HEK293 (cell line): ENCODE data around the gene ARFGAP1.

Experiments
- CTCF ChIA-PET: fragments of 350-600 bp; formaldehyde crosslinking; extraction: SDS; loops from one replicate; lab custom pipeline; 2021; ENCODE audit warnings: antibody characterized with exemption; lab: Yijun Ruan, JAX
- POLR2A ChIA-PET: fragments of 300-600 bp; formaldehyde crosslinking; extraction: SDS; loops from one replicate; lab custom pipeline; 2020; ENCODE audit warnings: antibody characterized with exemption, inconsistent platforms; lab: Yijun Ruan, JAX
- H3K27ac ChIP-seq: fragments of 200-500 bp; sonication (Bioruptor generic); 2 replicates; pipeline ENCODE4 v1.5.1; 2014; ENCODE audit warnings: low read depth, low read length, control low read depth, inconsistent platforms; ENCODE audit errors: extremely low read depth
- H3K36me3 ChIP-seq, 2 experiments: fragments of 200-500 bp in 1 of 2; sonication (Bioruptor generic) in 1 of 2; 1 replicate in 1 of 2; 2 replicates in 1 of 2; pipeline ENCODE4 v1.5.1; 2014 to 2017; ENCODE audit warnings: inconsistent platforms in 2 of 2, low read length in 2 of 2; ENCODE audit not compliant: control insufficient read depth in 2 of 2, insufficient read depth in 1 of 2
- H3K4me1 ChIP-seq: fragments of 200-500 bp; sonication (Bioruptor generic); 2 replicates; pipeline ENCODE4 v1.5.1; 2014; ENCODE audit warnings: mild to moderate bottlenecking, low read length, inconsistent platforms; ENCODE audit not compliant: control insufficient read depth, insufficient read depth
- H3K4me3 ChIP-seq: 2 replicates; pipeline ENCODE4 v1.5.1; 2011; ENCODE audit warnings: low read depth, mild to moderate bottlenecking, control low read depth, low read length, moderate library complexity
- H3K9me3 ChIP-seq: fragments of 200-500 bp; sonication (Bioruptor generic); 2 replicates; pipeline ENCODE4 v1.5.1; 2014; ENCODE audit warnings: low read depth, low read length, inconsistent platforms; ENCODE audit not compliant: control insufficient read depth, insufficient read depth
- GLIS1 ChIP-seq: fragments of 450-650 bp; formaldehyde crosslinking; IDR thresholded peaks from 2 replicates; pipeline ENCODE4 v1.5.1; 2016; ENCODE audit warnings: missing biosample characterization, missing genetic modification characterization
- KLF10 ChIP-seq: fragments of 450-650 bp; IDR thresholded peaks from 2 replicates; pipeline ENCODE4 v1.5.1; 2018; ENCODE audit warnings: missing biosample characterization, mild to moderate bottlenecking, missing genetic modification characterization
- KLF9 ChIP-seq: fragments of 450-650 bp; formaldehyde crosslinking; IDR thresholded peaks from 2 replicates; pipeline ENCODE4 v1.5.1; 2016; ENCODE audit warnings: missing biosample characterization, missing genetic modification characterization, low read depth
- PATZ1 ChIP-seq: fragments of 450-650 bp; formaldehyde crosslinking; IDR thresholded peaks from 2 replicates; pipeline ENCODE4 v1.5.1; 2016; ENCODE audit warnings: missing biosample characterization, missing genetic modification characterization
- SALL2 ChIP-seq: fragments of 450-650 bp; formaldehyde crosslinking; IDR thresholded peaks from 2 replicates; pipeline ENCODE4 v1.5.0; 2017; ENCODE audit warnings: missing biosample characterization, mild to moderate bottlenecking, missing genetic modification characterization, borderline replicate concordance
- SP3 ChIP-seq: fragments of 450-650 bp; formaldehyde crosslinking; IDR thresholded peaks from 2 replicates; pipeline ENCODE4 v1.5.1; 2016; ENCODE audit warnings: missing biosample characterization, missing genetic modification characterization
- ZBTB10 ChIP-seq: fragments of 450-650 bp; formaldehyde crosslinking; IDR thresholded peaks from 2 replicates; pipeline ENCODE4 v1.5.1; 2016; ENCODE audit warnings: missing biosample characterization, missing genetic modification characterization
- ZBTB8A ChIP-seq: fragments of 450-650 bp; formaldehyde crosslinking; IDR thresholded peaks from 2 replicates; pipeline ENCODE4 v1.5.1; 2016; ENCODE audit warnings: missing biosample characterization, missing genetic modification characterization
- ZFHX2 ChIP-seq: fragments of 450-650 bp; formaldehyde crosslinking; conservative IDR thresholded peaks from 2 replicates; pipeline ENCODE4 v1.5.1; 2016; ENCODE audit warnings: missing biosample characterization, missing genetic modification characterization
- ZIC2 ChIP-seq: fragments of 450-650 bp; formaldehyde crosslinking; IDR thresholded peaks from 2 replicates; pipeline ENCODE4 v1.5.1; 2016; ENCODE audit warnings: missing biosample characterization, missing genetic modification characterization
- ZNF146 ChIP-seq: fragments of 450-650 bp; formaldehyde crosslinking; IDR thresholded peaks from 2 replicates; pipeline ENCODE4 v1.5.1; 2016; ENCODE audit warnings: missing biosample characterization, missing genetic modification characterization
- ZNF26 ChIP-seq: fragments of 450-650 bp; formaldehyde crosslinking; IDR thresholded peaks from 2 replicates; pipeline ENCODE4 v1.5.1; 2016; ENCODE audit warnings: missing biosample characterization, missing genetic modification characterization
- ZNF514 ChIP-seq: fragments of 450-650 bp; formaldehyde crosslinking; IDR thresholded peaks from 2 replicates; pipeline ENCODE4 v1.5.1; 2016; ENCODE audit warnings: missing biosample characterization, missing genetic modification characterization
- ZNF600 ChIP-seq: fragments of 450-650 bp; formaldehyde crosslinking; IDR thresholded peaks from 2 replicates; pipeline ENCODE4 v1.5.1; 2016; ENCODE audit warnings: missing biosample characterization, missing genetic modification characterization
- ZNF677 ChIP-seq: fragments of 450-650 bp; IDR thresholded peaks from 2 replicates; pipeline ENCODE4 v1.5.0; 2018; ENCODE audit warnings: missing biosample characterization, mild to moderate bottlenecking, missing genetic modification characterization, moderate library complexity
- ZNF792 ChIP-seq: fragments of 450-650 bp; formaldehyde crosslinking; IDR thresholded peaks from 2 replicates; pipeline ENCODE4 v1.5.1; 2016; ENCODE audit warnings: missing biosample characterization, missing genetic modification characterization
- TF ChIP-seq, protein P1 (sequence below): fragments of 450-650 bp; formaldehyde crosslinking; IDR thresholded peaks from 2 replicates; pipeline ENCODE4 v1.5.1; 2016; ENCODE audit warnings: missing biosample characterization, missing genetic modification characterization
- TF ChIP-seq, protein P2 (sequence below): fragments of 450-650 bp; formaldehyde crosslinking; IDR thresholded peaks from 2 replicates; pipeline ENCODE4 v1.5.1; 2017; ENCODE audit warnings: missing biosample characterization, missing genetic modification characterization
- TF ChIP-seq, protein P3 (sequence below): fragments of 450-650 bp; formaldehyde crosslinking; optimal IDR thresholded peaks from 2 replicates; pipeline ENCODE3; 2016; ENCODE audit warnings: missing biosample characterization, mild to moderate bottlenecking, missing genetic modification characterization
- TF ChIP-seq, protein P4 (sequence below): fragments of 450-650 bp; formaldehyde crosslinking; IDR thresholded peaks from 2 replicates; pipeline ENCODE4 v1.5.1; 2016; ENCODE audit warnings: missing biosample characterization, missing genetic modification characterization

The ARFGAP1 gene

DNA sequence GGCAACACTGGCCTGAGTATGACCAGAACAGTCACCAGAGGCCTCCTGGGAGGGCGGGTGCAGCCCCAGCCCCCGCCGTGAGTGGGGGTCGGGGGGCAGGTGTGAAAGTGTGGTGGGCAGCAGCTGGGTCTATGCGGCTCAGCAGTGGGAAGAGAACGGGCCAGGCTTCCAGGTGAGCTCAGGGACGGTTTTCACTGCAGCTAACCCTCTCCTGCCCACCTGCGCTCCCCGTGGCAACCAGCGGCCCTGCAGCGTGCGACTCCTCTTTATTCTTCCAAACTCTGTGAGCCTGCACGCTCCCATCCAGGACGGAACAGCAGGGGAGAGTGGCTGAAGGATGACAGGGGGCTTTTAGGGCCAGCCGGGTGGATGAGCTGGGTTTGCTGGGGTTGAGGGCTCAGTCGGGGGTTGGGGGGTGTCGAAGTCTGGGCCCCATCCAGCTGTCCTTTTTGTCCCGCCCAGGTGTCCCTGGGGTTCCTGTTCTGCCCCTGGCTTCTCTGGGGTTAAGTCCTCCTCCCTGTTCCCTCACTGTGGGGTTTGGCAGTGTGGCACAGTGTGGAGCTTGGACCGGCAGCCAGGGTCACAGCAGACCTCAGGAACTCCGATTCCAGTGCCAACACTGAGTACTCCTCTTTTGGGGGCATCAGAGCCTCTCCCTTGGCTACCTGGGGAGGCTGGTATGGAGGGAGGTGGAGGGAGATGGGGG lies 37.8 kb upstream of the ARFGAP1 start:
- H3K4me1 ChIP-seq, result no peaks in the 10 kb centered on the region
- no peaks in the 10 kb centered on the region for H3K9me3 ChIP-seq
- TF ChIP-seq, protein P1, sequence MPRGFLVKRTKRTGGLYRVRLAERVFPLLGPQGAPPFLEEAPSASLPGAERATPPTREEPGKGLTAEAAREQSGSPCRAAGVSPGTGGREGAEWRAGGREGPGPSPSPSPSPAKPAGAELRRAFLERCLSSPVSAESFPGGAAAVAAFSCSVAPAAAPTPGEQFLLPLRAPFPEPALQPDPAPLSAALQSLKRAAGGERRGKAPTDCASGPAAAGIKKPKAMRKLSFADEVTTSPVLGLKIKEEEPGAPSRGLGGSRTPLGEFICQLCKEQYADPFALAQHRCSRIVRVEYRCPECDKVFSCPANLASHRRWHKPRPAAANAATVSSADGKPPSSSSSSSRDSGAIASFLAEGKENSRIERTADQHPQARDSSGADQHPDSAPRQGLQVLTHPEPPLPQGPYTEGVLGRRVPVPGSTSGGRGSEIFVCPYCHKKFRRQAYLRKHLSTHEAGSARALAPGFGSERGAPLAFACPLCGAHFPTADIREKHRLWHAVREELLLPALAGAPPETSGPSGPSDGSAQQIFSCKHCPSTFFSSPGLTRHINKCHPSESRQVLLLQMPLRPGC (tag by site-specific recombination), result no peak
- TF ChIP-seq ZNF792 (tag by site-specific recombination), result no peak
- TF ChIP-seq, protein P2, sequence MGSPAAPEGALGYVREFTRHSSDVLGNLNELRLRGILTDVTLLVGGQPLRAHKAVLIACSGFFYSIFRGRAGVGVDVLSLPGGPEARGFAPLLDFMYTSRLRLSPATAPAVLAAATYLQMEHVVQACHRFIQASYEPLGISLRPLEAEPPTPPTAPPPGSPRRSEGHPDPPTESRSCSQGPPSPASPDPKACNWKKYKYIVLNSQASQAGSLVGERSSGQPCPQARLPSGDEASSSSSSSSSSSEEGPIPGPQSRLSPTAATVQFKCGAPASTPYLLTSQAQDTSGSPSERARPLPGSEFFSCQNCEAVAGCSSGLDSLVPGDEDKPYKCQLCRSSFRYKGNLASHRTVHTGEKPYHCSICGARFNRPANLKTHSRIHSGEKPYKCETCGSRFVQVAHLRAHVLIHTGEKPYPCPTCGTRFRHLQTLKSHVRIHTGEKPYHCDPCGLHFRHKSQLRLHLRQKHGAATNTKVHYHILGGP (tag by site-specific recombination), result no peak
- no peak for TF ChIP-seq SALL2 (tag by site-specific recombination)
- TF ChIP-seq, protein P3, sequence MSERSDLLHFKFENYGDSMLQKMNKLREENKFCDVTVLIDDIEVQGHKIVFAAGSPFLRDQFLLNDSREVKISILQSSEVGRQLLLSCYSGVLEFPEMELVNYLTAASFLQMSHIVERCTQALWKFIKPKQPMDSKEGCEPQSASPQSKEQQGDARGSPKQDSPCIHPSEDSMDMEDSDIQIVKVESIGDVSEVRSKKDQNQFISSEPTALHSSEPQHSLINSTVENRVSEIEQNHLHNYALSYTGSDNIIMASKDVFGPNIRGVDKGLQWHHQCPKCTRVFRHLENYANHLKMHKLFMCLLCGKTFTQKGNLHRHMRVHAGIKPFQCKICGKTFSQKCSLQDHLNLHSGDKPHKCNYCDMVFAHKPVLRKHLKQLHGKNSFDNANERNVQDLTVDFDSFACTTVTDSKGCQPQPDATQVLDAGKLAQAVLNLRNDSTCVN (tag by site-specific recombination), result no peak
- TF ChIP-seq, protein P4, sequence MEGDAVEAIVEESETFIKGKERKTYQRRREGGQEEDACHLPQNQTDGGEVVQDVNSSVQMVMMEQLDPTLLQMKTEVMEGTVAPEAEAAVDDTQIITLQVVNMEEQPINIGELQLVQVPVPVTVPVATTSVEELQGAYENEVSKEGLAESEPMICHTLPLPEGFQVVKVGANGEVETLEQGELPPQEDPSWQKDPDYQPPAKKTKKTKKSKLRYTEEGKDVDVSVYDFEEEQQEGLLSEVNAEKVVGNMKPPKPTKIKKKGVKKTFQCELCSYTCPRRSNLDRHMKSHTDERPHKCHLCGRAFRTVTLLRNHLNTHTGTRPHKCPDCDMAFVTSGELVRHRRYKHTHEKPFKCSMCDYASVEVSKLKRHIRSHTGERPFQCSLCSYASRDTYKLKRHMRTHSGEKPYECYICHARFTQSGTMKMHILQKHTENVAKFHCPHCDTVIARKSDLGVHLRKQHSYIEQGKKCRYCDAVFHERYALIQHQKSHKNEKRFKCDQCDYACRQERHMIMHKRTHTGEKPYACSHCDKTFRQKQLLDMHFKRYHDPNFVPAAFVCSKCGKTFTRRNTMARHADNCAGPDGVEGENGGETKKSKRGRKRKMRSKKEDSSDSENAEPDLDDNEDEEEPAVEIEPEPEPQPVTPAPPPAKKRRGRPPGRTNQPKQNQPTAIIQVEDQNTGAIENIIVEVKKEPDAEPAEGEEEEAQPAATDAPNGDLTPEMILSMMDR (tag by site-specific recombination), result peak; percentile 21; the same call in 1 of the 2 replicates
- 0 out of 2 replicates have a peak, but pooled peaks have one; percentile 18 for TF ChIP-seq ZNF677 (tag by site-specific recombination)
- no peak for TF ChIP-seq ZBTB8A
- TF ChIP-seq PATZ1 (tag by site-specific recombination), result 0 out of 2 replicates have a peak, but pooled peaks have one; percentile 30
- TF ChIP-seq ZNF514 (tag by site-specific recombination), result no peak
- TF ChIP-seq KLF9, result no peak
- TF ChIP-seq ZIC2 (tag by site-specific recombination), result 0 out of 2 replicates have a peak, but pooled peaks have one; percentile 10
- no peak for TF ChIP-seq ZNF146 (tag by site-specific recombination)
- TF ChIP-seq ZNF600 (tag by site-specific recombination), result peak; percentile 53
- ChIA-PET CTCF (interaction anchor here (0.6 to 7.0 kb wide), 8 partner anchors 9 to 400 kb away, joined by 3 to 72 read pairs (median 4); no protein-coding TSS in a partner anchor), POLR2A (interaction anchor here (0.6 to 2.0 kb wide), 4 partner anchors 10 to 38 kb away, joined by 3 to 4 read pairs (median 4); partner anchors contain the start of gene ARFGAP1)
- no peak overlapping the region for H3K27ac ChIP-seq
- H3K36me3 ChIP-seq, result no peaks in the 10 kb centered on the region
- no peak overlapping the region for H3K4me3 ChIP-seq

- Histone ChIP-seq H3K4me3 (no peak within 1 kb of the TSS), H3K4me1 (no peaks in the 10 kb centered on the region), H3K27ac (no peak within 1 kb of the TSS), H3K9me3 (no peaks in the 10 kb centered on the region), H3K36me3 (no peaks in the 10 kb centered on the region)
- ChIA-PET POLR2A (interaction anchor here (1.0 kb wide), 1 partner anchor 38 kb away, joined by 3 read pairs; no protein-coding TSS in a partner anchor), CTCF (interaction anchor here (0.6 to 7.0 kb wide), 5 partner anchors 8 to 400 kb away, joined by 3 to 72 read pairs (median 4); no protein-coding TSS in a partner anchor)
- no peak for TF ChIP-seq ZBTB10 (tag by site-specific recombination)
- no peak for TF ChIP-seq SP3 (tag by site-specific recombination)
- TF ChIP-seq KLF10, result peak; percentile 62; the same call in 1 of the 2 replicates
- TF ChIP-seq ZFHX2 (tag by site-specific recombination), result peak; percentile 35; the same call in 1 of the 2 replicates
- peak; percentile 56 for TF ChIP-seq GLIS1 (tag by site-specific recombination)
- TF ChIP-seq KLF9, result 0 out of 2 replicates have a peak, but pooled peaks have one; percentile 31
- no peak for TF ChIP-seq ZNF26 (tag by site-specific recombination)
Observed at GRCh38 chr20:63235399-63235983, 37.1 kb upstream of the ARFGAP1 start, which contains the start of gene BIRC7. TSS of gene BIRC7 (plus strand) at chr20:63235905. CDS start at chr20:63236097, 192 bp downstream.
